Measurements from ENCODE around the gene SDK2.

- TF ChIP-seq CTCF (IDR thresholded peaks at IDR 0.05) (no peak), POLR2A (IDR thresholded peaks at IDR 0.05) (no peak)
Observed at GRCh38 chr17:73541111-73541510, 103.1 kb downstream of the SDK2 start.
